IPS-20b (cell line): ENCODE results near the gene HERC2.

Source experiments
- H3K27ac ChIP-seq: one replicate; pipeline ENCODE4 v1.5.1; 2013; ENCODE audit warnings: low read length
- H3K27me3 ChIP-seq: 2 replicates; pipeline ENCODE4 v1.6.1; 2013; ENCODE audit warnings: mild to moderate bottlenecking, low read length, inconsistent platforms; ENCODE audit not compliant: insufficient read depth
- H3K36me3 ChIP-seq: 2 replicates; pipeline ENCODE4 v1.6.1; 2013; ENCODE audit warnings: low read depth, mild to moderate bottlenecking, inconsistent platforms, low read length, moderate library complexity; ENCODE audit not compliant: insufficient read depth
- H3K4me1 ChIP-seq: 2 replicates; pipeline ENCODE4 v1.6.1; 2013; ENCODE audit warnings: mild to moderate bottlenecking, control low read depth, inconsistent platforms, low read length, moderate library complexity; ENCODE audit not compliant: insufficient read depth
- H3K4me3 ChIP-seq: 2 replicates; pipeline ENCODE4 v1.5.1; 2013; ENCODE audit warnings: mild to moderate bottlenecking, low read length, inconsistent platforms
- H3K9ac ChIP-seq: 2 replicates; pipeline ENCODE4 v1.6.1; 2013; ENCODE audit warnings: low read depth, mild to moderate bottlenecking, inconsistent platforms, low read length, moderate library complexity
- H3K9me3 ChIP-seq: 2 replicates; pipeline ENCODE4 v1.6.1; 2013; ENCODE audit warnings: mild to moderate bottlenecking, low read depth, low read length, inconsistent platforms; ENCODE audit not compliant: insufficient read depth

Gene HERC2

DNA sequence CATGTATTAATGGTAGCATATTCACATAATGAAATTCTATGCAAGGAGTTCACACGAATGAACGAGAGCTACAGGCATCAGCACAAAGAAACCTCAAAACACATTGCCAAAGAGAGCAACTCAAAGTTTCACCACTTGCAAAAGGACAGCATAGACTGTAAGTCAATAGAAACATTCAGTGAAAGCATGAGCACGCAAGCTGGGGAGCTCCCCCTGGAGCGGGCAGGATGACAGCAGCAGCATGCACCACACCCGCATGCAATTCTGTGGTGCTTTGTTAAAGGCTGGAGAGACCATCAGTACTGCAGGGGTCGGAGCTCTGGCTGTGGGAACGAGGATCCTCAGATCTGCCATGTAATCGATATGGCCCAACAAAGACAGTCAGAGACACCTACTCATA lies 241.6 kb downstream of the HERC2 start:
- Histone ChIP-seq H3K36me3 (no peaks in the 10 kb centered on the region), H3K4me3 (no peak overlapping the region), H3K27me3 (no peaks in the 10 kb centered on the region), H3K9me3 (no peaks in the 10 kb centered on the region), H3K27ac (no peak overlapping the region), H3K9ac (no peak overlapping the region), H3K4me1 (no peaks in the 10 kb centered on the region; the same call in 1 of the 2 replicates)

GRCh38 chr15:28079313-28079969 lies 242.5 kb downstream of the HERC2 start:
- Histone ChIP-seq H3K27ac (no peak overlapping the region), H3K4me3 (no peak overlapping the region), H3K4me1 (no peaks in the 10 kb centered on the region; the same call in 1 of the 2 replicates), H3K9me3 (no peaks in the 10 kb centered on the region), H3K36me3 (no peaks in the 10 kb centered on the region), H3K27me3 (no peaks in the 10 kb centered on the region), H3K9ac (no peak overlapping the region)

- no peak overlapping the region for H3K9ac ChIP-seq
- no peak overlapping the region for H3K27ac ChIP-seq
- H3K9me3 ChIP-seq, result no peaks in the 10 kb centered on the region
- no peak overlapping the region for H3K4me3 ChIP-seq
- no peaks in the 10 kb centered on the region; the same call in 1 of the 2 replicates for H3K4me1 ChIP-seq
- H3K27me3 ChIP-seq, result no peaks in the 10 kb centered on the region
- H3K36me3 ChIP-seq, result no peaks in the 10 kb centered on the region
These were observed 243.7 kb downstream of the HERC2 start for GRCh38 chr15:28078191-28078719.

GRCh38 chr15:28075573-28075972 lies 246.4 kb downstream of the HERC2 start:
- Histone ChIP-seq H3K4me3 (no peak overlapping the region), H3K27me3 (no peaks in the 10 kb centered on the region)

DNA sequence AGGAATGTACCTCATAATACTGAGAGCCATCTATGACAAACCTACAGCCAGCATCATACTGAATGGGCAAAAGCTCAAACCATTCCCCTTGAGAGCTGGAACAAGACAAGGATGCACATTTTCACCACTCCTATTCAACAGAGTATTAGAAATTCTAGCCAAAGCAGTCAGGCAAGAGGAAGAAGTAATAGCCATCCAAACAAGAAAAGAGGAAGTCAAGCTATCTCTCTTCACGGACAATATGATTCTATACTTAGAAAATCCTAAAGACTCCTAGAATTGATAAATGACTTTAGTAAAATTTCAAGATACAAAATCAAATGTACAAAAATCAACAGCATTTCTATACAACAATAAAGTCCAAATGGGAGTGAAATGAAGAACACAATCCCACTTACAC lies 253.0 kb downstream of the HERC2 start:
- Histone ChIP-seq H3K4me1 (no peaks in the 10 kb centered on the region), H3K9ac (no peak overlapping the region), H3K27me3 (no peaks in the 10 kb centered on the region), H3K27ac (no peak overlapping the region), H3K36me3 (no peaks in the 10 kb centered on the region), H3K9me3 (peaks cover 3% of the 10 kb centered on the region), H3K4me3 (no peak overlapping the region)

More at GRCh38 chr15:28075573-28075972, 246.4 kb downstream of the HERC2 start:
- Histone ChIP-seq H3K27ac (no peak overlapping the region), H3K9ac (no peak overlapping the region), H3K9me3 (no peaks in the 10 kb centered on the region), H3K4me1 (no peaks in the 10 kb centered on the region; the same call in 1 of the 2 replicates), H3K36me3 (no peaks in the 10 kb centered on the region)

DNA sequence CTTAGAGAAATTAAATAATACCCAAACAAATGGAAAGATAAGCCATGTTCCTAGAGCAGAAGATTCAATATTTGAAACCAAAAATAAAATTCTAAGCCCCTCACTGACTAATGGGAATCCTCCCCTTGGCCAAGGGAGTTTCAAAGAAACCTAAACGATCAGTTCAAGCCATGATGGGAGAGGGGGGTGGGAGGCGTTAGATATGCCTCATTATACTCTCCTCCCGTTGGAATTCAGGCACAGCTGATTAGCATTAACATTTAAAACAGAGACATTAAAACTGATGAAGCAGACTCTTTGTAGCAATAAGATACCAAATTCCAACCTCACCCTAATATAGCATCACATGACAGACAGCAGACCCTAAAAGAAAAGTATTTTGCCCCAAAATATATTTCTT lies 255.7 kb downstream of the HERC2 start:
- no peak overlapping the region for H3K4me3 ChIP-seq
- no peaks in the 10 kb centered on the region for H3K36me3 ChIP-seq

More for the DNA sequence above, 255.7 kb downstream of the HERC2 start:
- H3K27me3 ChIP-seq, result no peaks in the 10 kb centered on the region
- no peak overlapping the region for H3K9ac ChIP-seq
- no peak overlapping the region for H3K27ac ChIP-seq
- peaks cover 3% of the 10 kb centered on the region for H3K9me3 ChIP-seq
- no peaks in the 10 kb centered on the region for H3K4me1 ChIP-seq
